ENCODE results near the gene GCN1. TPM values are rescaled to one million over a fixed set of nuclear protein-coding genes. Genes with fewer than 3 reads are reported as not detected.

The GCN1 gene
- total RNA-seq, 1 donor from 2014 or later: 82.6 TPM

DNA sequence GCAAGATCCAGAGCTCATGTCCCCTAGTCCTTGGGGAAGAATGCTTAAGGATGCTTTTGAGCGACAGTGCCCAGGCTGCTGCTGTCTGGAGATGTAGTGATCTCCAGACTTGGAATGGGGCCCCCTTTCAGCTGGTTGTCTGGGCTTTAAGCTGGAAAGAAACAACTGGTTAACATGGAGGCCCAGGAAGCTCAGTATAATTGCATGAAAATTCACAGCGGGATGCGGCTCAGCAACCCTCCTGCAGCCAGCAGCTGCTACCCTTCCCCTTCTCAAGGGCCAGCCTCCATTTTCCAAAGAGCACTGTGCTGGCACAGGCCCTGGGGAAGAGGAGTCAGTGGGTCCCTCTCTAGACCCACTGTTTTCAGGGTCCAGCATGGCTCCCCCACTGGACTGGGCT is 104.3 kb downstream of the GCN1 start:
- intact Hi-C loops (cut with DNase I): no loop called here
- DNase-seq (ENCODE audit: low spot score): no peak
- ATAC-seq: no peak

DNA sequence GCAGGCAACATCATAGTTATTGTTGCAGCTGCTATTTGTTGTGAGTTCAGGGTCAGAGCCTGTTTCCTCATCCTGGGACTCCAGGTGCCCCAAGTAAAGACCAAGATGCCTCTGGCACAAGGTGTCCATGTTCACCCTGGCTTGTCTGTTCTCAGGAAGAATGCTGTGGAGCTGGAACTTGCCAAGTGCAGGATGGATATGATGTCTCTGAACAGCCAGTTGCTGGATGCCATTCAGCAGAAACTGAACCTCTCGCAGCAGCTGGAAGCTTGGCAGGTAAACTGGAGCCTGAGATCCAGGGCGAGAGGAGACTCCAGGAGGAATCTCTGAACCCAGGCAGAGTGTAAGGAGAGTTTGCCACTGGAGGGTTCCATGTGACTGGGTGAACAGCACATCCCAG is 104.7 kb downstream of the GCN1 start:
- intact Hi-C loops (cut with DNase I): no loop called here
- ATAC-seq (no peak), DNase-seq (ENCODE audit: low spot score) (no peak)

DNA sequence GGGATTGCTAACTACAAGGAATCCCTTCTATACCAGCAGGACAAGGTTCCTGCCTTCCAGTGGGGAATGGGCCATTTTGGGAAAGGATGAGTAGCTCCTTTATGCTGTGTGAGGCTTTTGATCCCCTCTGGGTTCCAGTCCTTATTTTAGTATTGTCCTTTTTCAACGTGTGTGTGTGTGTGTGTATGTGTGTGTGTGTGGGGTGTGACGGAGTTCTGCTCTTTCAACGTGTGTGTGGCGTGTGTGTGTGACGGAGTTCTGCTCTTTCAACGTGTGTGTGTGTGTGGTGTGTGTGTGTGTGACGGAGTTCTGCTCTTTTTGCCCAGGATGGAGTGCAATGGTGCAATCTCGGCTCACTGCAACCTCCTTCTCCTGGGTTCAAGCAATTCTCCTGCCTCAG is 105.4 kb downstream of the GCN1 start:
- intact Hi-C loops (cut with DNase I): no loop called here
- no peak for DNase-seq (ENCODE audit: low spot score)
- no peak for ATAC-seq

DNA sequence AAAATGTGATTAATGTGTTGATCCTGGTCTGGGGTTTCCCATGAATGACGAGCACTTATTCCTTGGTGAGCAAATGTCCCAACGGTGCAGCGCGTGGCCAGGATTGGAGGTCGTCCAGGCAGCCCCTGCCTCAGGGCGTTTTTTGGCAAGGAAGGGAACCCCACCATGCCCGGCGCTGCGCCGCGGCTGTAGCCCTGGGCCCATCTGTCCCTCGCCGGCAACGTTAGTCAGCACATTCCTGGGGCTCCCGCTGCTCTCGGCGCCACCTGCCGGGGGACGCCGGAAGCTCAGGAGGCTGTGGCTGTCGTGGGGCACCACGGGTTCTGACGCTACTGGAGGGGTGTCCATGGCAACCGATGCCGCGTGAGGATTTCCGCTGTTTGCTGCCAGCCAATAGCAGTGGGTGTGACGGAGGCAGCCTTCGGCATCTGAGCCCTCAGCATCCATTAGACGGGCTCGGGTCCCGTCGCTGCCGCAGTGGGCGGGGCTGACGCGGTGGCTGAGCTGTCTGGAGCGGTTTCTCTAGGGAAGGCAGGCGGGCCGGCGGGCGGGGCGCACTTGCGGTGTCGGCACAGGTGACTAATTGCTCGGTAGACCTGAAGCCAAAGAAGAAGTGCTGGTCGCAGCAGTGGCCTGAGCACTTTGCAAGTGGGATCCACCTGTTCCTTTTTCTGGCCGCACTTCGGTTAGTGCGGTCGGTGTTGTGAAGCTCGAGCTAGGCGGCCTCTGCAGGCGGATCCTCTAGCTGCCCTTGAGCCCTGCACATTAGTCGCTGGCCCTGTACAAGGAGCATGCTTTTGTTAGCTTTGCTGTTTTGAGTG is 107.5 kb downstream of the GCN1 start:
- intact Hi-C loops (cut with DNase I): no loop called here

DNA sequence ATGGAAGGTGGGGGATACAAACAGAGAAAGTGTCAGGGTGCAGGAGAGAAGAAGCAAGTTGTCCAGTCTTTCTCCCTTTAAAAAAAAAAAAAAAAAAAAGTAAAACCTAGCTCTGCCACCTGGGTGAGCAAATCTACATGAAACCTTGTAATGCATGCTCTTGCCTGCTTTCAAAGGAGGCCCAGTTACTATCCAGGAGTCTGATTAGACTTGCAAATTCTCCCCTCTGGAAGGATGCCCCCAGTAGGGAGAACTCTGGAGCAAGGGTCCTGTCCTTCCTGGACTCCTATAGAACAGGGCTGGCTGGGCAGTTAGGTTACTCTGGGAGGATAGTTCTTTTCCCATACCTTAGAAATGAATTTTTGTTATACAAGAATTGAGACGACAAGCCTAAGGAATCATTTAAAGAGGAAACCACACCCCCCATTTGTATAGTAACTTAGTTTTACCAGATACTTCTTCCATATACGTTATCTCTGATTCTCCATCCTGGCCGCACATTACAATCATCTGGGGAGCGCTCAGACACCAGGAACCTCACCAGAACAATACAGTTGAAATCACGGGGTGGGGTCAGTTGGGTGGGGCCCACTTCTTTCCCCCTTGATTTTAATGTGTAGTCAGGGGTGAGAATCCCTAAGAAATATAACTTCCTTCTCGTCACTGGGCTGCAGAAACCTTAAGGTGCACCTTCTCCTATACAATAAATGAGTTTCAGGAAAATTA is 108.4 kb downstream of the GCN1 start:
- ATAC-seq (no peak), DNase-seq (ENCODE audit: low spot score) (peak; percentile 23)
- intact Hi-C loops (cut with DNase I): no loop called here

More for the DNA sequence above, 107.5 kb downstream of the GCN1 start:
- DNase-seq (ENCODE audit: low spot score) (peak; percentile 98), ATAC-seq (peak; percentile 99)

DNA sequence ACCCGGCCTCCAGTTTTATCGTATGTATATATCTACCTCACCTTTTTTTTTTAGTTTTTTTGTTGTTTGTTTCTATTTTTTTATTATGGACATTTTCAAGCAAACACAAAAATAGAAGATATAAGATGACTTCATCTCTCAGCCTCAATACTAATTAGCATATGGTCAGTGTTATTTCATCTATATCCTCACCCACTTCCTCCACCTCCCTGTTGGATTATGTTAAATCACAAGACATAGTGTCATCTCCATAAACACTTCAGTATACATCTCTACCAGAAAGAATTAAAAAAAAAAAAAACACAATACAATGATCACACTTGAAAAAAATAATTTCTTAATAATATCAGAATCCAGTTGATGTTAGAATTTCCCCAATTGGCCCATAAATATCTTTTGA is 112.9 kb downstream of the GCN1 start:
- DNase-seq (ENCODE audit: low spot score) (no peak), ATAC-seq (no peak)
- intact Hi-C loops (cut with DNase I): no loop called here

DNA sequence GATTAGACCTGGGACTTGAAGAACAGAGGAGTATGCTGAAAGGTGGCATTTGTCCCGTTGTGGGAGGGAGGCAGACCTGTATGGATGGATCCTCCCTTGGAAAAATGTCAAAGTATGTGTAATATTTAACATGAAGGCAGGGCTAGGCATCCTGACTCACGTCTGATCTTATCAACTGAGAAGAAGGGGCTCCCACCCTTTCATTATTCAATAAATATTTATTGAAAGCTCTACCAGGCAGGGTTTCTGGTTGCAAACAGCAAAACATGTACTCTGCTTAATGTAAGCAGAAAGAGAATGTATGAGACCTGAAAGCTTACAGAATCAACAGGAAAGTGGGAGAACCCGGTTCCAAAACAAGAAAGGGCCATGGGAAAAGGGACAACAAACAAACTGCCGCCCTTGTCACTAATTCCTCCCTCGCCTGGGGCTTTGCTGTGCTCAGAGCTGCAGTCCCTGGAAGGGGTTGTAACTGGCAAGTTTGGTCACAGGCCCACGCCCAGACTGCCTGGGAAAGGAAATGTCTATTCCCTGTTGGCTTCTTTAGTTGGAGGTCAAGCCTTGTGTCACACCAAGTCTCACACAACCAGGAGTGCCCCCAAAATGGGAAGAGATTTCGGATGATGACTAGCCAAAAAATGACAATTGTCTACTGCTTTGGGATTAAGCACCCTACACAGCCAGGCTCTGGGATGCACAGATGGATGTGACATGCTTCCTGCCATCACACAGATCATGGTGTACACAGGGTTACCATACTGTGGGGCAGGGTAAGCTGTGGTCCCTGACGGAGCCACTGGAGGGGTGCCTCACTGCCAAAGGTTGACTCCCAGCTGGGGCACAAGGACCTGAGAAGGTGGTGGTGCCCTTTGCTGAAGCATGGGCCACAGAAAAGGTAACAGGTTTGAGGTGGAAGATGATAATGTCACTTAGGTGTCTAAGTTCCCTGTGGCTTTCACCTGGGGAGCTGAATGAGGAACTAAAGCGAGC is 114.8 kb downstream of the GCN1 start:
- intact Hi-C loops (cut with DNase I): no loop called here
- DNase-seq (ENCODE audit: low spot score) (peak; percentile 48), ATAC-seq (no peak)

DNA sequence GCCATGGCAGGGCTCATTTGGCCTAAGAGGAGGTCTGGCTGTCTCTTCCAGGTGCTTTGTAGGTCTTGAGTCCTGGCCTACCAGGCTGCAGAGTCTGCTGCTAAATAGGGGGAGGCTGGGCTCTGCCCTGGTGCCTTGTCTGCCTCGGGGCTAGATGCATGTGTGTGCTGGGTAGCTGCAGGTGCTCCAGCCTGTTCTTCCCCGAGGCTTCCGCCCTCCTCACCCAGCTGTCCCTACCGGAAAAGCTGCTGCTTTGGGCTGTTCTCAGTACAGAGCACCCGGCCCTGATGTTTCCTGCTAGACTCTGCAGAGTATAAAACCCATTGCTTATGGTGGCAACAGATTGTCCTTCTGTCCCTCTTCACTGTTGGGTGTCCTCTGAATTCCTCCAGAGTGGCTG is 115.6 kb downstream of the GCN1 start:
- intact Hi-C loops (cut with DNase I): no loop called here
- ATAC-seq: no peak
- DNase-seq (ENCODE audit: low spot score): peak; percentile 21

DNA sequence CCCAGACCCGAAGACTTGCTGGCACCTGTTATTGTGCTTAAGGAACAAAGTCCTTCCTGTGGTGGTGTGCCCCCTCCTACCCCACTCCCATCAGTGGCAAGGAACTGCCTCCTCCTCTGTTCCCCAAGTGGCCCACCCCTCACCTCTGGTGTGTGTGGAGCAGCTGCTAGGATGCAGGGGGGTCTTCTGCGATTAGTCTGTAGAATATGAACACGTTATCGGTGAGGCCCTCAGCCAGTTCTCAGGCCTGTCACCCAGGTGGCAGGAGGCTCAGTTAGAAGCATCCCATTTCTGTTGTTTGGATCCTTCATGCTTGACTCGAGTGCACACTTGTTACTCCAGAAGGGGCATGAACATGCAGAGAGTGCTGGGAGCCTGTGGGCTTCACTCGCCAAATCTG is 117.3 kb downstream of the GCN1 start:
- DNase-seq (ENCODE audit: low spot score): no peak
- no peak for ATAC-seq

More for the DNA sequence above, 117.3 kb downstream of the GCN1 start:
- intact Hi-C loops (cut with DNase I): no loop called here

Small RNA genes within 50 kb of the gene (microRNA-seq; reads per million reads assigned to microRNA genes)
- gene MIR4498: not detected

Other genes with a start within 250 kb of the GCN1 start
- 1.5 TPM for gene BICDL1, start 205.5 kb downstream of the GCN1 start, total RNA-seq
- 52.2 TPM for gene RAB35, start 78.0 kb downstream of the GCN1 start, total RNA-seq
- gene RPLP0, start 6.4 kb upstream of the GCN1 start, total RNA-seq: 760 TPM
- gene PXN, start 71.0 kb upstream of the GCN1 start, total RNA-seq: 183 TPM
- gene RNU4-2, start 97.2 kb upstream of the GCN1 start, total RNA-seq: 15,390 TPM
- 1,748 TPM for gene RNU4-1, start 98.5 kb upstream of the GCN1 start, total RNA-seq
- gene SIRT4, start 107.6 kb upstream of the GCN1 start, total RNA-seq: 0.76 TPM
- not detected for gene PLA2G1B, start 133.1 kb upstream of the GCN1 start, total RNA-seq
- 2.2 TPM for gene MSI1, start 174.4 kb upstream of the GCN1 start, total RNA-seq
- gene COX6A1, start 243.4 kb upstream of the GCN1 start, total RNA-seq: 165 TPM

Measured in sciatic nerve (tissue), 2 donors.